Parathyroid adenoma (tissue), 2 donors: Measurements from ENCODE around the gene KLHL21.

Source experiments
- H2AFZ ChIP-seq: fragments of 300-600 bp; sonication (generic); one replicate; pipeline ENCODE4 v1.7.0; 2017; ENCODE audit warnings: antibody characterized with exemption, mild to moderate bottlenecking
- H3K27ac ChIP-seq: fragments of 300-600 bp; sonication (generic); one replicate; pipeline ENCODE4 v1.7.0; 2017
- H3K27me3 ChIP-seq: fragments of 300-600 bp; sonication (generic); one replicate; pipeline ENCODE4 v1.7.0; 2017; ENCODE audit warnings: low read length; ENCODE audit not compliant: control insufficient read depth, insufficient read depth
- H3K36me3 ChIP-seq: fragments of 300-600 bp; sonication (generic); one replicate; pipeline ENCODE4 v1.7.0; 2017; ENCODE audit warnings: low read length; ENCODE audit not compliant: control insufficient read depth, insufficient read depth
- H3K4me1 ChIP-seq: fragments of 300-600 bp; sonication (generic); one replicate; pipeline ENCODE4 v1.7.0; 2017; ENCODE audit warnings: control low read depth
- H3K4me2 ChIP-seq: fragments of 300-600 bp; sonication (generic); one replicate; pipeline ENCODE4 v1.7.0; 2017; ENCODE audit warnings: low read length
- H3K4me3 ChIP-seq: fragments of 300-600 bp; sonication (generic); one replicate; pipeline ENCODE4 v1.7.0; 2017; ENCODE audit warnings: low read depth, low read length
- H3K79me2 ChIP-seq: fragments of 300-600 bp; sonication (generic); one replicate; pipeline ENCODE4 v1.7.0; 2017; ENCODE audit warnings: control low read depth
- H3K9ac ChIP-seq: fragments of 300-600 bp; sonication (generic); one replicate; pipeline ENCODE4 v1.7.0; 2017; ENCODE audit warnings: mild to moderate bottlenecking
- H3K9me3 ChIP-seq: fragments of 300-600 bp; sonication (generic); one replicate; pipeline ENCODE4 v1.7.0; 2017; ENCODE audit warnings: low read length; ENCODE audit not compliant: control insufficient read depth
- TF ChIP-seq, protein P1 (sequence below): fragments of 300-600 bp; sonication (generic); IDR thresholded peaks from one replicate; pipeline ENCODE4 v1.7.0; 2017; ENCODE audit warnings: antibody characterized with exemption, mild to moderate bottlenecking
- donor health status: primary hyperparathyroidism.

KLHL21 gene

GRCh38 chr1:6588128-6588892, 14.4 kb downstream of the KLHL21 start:
- no peak overlapping the region for H3K4me3 ChIP-seq
- H3K9ac ChIP-seq = no peak overlapping the region
- H3K79me2 ChIP-seq = no peaks in the 10 kb centered on the region
- no peak overlapping the region for H2AFZ ChIP-seq
- peaks cover 2% of the 10 kb centered on the region for H3K4me1 ChIP-seq
- H3K4me2 ChIP-seq = no peak overlapping the region
- TF ChIP-seq, protein P1, sequence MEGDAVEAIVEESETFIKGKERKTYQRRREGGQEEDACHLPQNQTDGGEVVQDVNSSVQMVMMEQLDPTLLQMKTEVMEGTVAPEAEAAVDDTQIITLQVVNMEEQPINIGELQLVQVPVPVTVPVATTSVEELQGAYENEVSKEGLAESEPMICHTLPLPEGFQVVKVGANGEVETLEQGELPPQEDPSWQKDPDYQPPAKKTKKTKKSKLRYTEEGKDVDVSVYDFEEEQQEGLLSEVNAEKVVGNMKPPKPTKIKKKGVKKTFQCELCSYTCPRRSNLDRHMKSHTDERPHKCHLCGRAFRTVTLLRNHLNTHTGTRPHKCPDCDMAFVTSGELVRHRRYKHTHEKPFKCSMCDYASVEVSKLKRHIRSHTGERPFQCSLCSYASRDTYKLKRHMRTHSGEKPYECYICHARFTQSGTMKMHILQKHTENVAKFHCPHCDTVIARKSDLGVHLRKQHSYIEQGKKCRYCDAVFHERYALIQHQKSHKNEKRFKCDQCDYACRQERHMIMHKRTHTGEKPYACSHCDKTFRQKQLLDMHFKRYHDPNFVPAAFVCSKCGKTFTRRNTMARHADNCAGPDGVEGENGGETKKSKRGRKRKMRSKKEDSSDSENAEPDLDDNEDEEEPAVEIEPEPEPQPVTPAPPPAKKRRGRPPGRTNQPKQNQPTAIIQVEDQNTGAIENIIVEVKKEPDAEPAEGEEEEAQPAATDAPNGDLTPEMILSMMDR = no peak
- H3K27me3 ChIP-seq = no peaks in the 10 kb centered on the region
- H3K9me3 ChIP-seq = no peaks in the 10 kb centered on the region
- no peaks in the 10 kb centered on the region for H3K36me3 ChIP-seq
- no peak overlapping the region for H3K27ac ChIP-seq

DNA sequence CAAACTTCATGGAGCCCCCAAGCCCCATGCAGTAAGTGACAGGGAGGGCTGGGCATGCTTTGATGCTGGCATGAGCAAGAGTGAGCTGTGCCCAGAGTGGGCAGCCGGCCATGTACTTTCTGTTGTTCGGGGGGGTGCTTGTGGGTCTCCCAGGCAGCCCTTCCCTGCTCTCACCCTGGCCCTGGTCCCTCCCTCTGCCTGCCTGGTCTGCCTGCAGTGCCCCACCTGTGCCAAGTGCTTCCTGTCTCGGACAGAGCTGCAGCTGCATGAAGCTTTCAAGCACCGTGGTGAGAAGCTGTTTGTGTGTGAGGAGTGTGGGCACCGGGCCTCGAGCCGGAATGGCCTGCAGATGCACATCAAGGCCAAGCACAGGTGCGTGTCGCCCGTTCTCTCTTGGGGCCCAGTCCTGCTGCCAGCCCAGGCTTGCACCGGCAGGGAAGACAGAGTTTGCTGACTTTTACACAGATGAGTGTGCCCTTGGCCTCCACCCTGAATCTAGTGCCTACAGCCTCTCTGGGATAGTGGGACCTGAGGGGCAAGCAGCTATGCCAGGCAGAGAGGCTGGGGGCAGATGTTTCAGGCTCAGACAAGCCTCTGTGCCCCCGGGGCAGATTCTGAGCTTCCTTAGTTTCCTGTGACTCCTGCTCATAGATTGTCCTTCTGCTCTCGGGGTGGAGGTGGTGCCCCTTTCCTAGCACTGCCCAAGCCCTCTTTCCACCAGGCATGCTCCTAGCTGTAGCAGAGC, 15.2 kb downstream of the KLHL21 start:
- no peaks in the 10 kb centered on the region for H3K36me3 ChIP-seq
- H3K9ac ChIP-seq = no peak overlapping the region
- no peaks in the 10 kb centered on the region for H3K79me2 ChIP-seq
- TF ChIP-seq, protein P1 = no peak
- H3K4me2 ChIP-seq = no peak overlapping the region
- H3K4me3 ChIP-seq = no peak overlapping the region
- H3K9me3 ChIP-seq = no peaks in the 10 kb centered on the region
- no peaks in the 10 kb centered on the region for H3K27me3 ChIP-seq
- H3K4me1 ChIP-seq = peaks cover 2% of the 10 kb centered on the region
- H3K27ac ChIP-seq = no peak overlapping the region
- H2AFZ ChIP-seq = no peak overlapping the region

GRCh38 chr1:6586404-6586816, 16.3 kb downstream of the KLHL21 start:
- no peak overlapping the region for H3K4me3 ChIP-seq
- no peak overlapping the region for H3K4me2 ChIP-seq
- TF ChIP-seq, protein P1 = no peak
- H3K9me3 ChIP-seq = no peaks in the 10 kb centered on the region
- H3K79me2 ChIP-seq = no peaks in the 10 kb centered on the region
- H3K27ac ChIP-seq = no peak overlapping the region
- peaks cover 2% of the 10 kb centered on the region for H3K4me1 ChIP-seq
- no peaks in the 10 kb centered on the region for H3K27me3 ChIP-seq
- H3K9ac ChIP-seq = no peak overlapping the region
- H2AFZ ChIP-seq = no peak overlapping the region
- H3K36me3 ChIP-seq = no peaks in the 10 kb centered on the region

GRCh38 chr1:6585841-6586240, 16.8 kb downstream of the KLHL21 start:
- H3K36me3 ChIP-seq = no peaks in the 10 kb centered on the region
- H3K27ac ChIP-seq = no peak overlapping the region
- no peak overlapping the region for H3K4me2 ChIP-seq
- peaks cover 2% of the 10 kb centered on the region for H3K4me1 ChIP-seq
- TF ChIP-seq, protein P1 = no peak
- no peaks in the 10 kb centered on the region for H3K27me3 ChIP-seq
- H3K79me2 ChIP-seq = no peaks in the 10 kb centered on the region
- H3K9me3 ChIP-seq = no peaks in the 10 kb centered on the region
- no peak overlapping the region for H3K9ac ChIP-seq
- no peak overlapping the region for H2AFZ ChIP-seq
- no peak overlapping the region for H3K4me3 ChIP-seq
